Measurements from ENCODE around the gene FAM47B. TPM values are rescaled to one million over a fixed set of nuclear protein-coding genes. Genes with fewer than 3 reads are reported as not detected.

Gene FAM47B
- not detected for polyA plus RNA-seq (2012; ENCODE audit: insufficient read length, low read depth)

DNA sequence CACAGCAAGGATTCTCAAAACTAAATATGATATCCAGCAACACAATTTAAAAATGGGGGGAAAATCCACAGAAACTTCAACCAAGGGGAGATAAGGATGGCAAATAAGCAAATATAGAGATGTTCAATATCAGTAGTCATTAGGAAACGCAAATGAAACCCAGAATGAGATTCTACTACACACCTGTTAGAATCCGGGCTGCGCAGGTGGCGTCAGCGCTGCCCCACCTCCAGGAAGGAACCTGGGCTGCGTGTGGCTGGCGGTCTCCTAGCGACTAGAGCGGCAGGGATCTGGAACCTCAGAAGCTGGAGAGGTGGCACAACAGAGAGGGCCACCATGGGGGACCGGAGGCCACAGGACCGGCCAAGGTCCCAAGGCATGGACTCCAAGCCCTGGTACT lies at the start of gene FAM47B:
FAM47B (plus strand) TSS at position 301 of the 400 bp plus-strand sequence; CDS start at position 337, 36 bp downstream.
- TF ChIP-seq POLR2AphosphoS5 (IDR thresholded peaks at IDR 0.05; ENCODE audit: low read depth, low read length): no peak

DNA sequence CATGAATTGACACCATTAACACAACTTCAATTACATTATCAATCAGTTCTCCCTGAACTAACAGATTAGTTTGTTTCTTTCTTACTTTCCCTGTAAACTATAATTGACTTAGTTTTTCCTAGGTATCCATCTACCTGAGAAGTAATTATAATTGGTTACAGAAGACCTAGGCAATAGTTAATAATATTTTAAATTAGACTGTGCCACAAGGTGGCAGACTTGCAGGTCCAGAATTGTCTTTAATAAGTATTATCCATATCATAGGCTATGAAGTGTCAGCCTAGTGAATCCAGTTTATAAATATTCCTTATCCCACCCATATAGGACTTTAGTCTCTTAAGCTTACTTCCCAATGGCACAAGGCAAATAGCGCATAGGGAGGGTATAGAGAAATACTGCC lies 48.9 kb upstream of the FAM47B start:
- TF ChIP-seq FOXP2 (optimal IDR thresholded peaks at IDR 0.05; ENCODE audit: borderline replicate concordance, extremely low read depth, extremely low read length, insufficient read depth) (no peak), SIN3A (IDR thresholded peaks at IDR 0.05; ENCODE audit: borderline replicate concordance, insufficient read depth, low read length) (no peak), TAF1 (IDR thresholded peaks at IDR 0.05; ENCODE audit: borderline replicate concordance, insufficient read depth, low read length) (no peak)

DNA sequence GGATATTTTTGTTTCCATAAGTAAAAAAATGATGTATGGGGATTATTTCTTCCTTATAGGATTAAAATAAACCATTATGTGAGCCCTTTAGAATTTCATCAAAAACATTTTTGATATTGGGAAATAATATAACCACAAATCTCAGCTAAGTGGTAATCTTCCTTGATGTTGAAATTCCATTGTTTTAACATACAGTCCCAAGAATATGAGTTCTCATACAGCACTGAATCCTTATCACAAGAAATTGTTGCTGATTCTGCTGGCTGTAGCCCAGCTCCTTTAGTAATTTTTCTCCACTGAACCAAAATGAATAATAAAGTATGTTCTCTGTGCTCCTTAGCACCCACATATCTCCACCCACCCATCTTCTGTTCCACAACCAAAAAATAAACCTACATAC lies 41.9 kb upstream of the FAM47B start:
- TF ChIP-seq, protein P1, sequence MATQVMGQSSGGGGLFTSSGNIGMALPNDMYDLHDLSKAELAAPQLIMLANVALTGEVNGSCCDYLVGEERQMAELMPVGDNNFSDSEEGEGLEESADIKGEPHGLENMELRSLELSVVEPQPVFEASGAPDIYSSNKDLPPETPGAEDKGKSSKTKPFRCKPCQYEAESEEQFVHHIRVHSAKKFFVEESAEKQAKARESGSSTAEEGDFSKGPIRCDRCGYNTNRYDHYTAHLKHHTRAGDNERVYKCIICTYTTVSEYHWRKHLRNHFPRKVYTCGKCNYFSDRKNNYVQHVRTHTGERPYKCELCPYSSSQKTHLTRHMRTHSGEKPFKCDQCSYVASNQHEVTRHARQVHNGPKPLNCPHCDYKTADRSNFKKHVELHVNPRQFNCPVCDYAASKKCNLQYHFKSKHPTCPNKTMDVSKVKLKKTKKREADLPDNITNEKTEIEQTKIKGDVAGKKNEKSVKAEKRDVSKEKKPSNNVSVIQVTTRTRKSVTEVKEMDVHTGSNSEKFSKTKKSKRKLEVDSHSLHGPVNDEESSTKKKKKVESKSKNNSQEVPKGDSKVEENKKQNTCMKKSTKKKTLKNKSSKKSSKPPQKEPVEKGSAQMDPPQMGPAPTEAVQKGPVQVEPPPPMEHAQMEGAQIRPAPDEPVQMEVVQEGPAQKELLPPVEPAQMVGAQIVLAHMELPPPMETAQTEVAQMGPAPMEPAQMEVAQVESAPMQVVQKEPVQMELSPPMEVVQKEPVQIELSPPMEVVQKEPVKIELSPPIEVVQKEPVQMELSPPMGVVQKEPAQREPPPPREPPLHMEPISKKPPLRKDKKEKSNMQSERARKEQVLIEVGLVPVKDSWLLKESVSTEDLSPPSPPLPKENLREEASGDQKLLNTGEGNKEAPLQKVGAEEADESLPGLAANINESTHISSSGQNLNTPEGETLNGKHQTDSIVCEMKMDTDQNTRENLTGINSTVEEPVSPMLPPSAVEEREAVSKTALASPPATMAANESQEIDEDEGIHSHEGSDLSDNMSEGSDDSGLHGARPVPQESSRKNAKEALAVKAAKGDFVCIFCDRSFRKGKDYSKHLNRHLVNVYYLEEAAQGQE (IDR thresholded peaks at IDR 0.05; ENCODE audit: insufficient read depth in 1 of 2, low read depth in 2 of 2, low read length in 2 of 2): no peak

DNA sequence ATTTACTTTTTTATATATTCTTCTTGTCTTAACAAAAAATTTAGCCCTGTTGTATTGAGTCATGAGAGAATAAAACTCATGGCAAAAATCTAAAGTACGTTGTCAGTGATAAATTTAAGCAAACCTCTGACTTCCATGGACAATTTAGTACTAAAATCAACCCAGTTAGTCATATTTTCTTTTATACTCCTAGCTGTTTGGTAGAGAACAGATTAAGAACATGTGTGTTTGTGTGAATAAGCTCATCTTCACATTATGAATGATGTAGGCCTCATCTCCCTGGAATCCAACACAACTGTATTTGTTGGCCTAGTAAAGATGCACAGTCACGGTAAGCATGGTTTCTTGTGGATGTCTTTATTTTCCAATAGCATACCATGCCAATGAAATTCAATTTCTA lies 40.8 kb upstream of the FAM47B start:
- no peak for TF ChIP-seq SIN3A (IDR thresholded peaks at IDR 0.05; ENCODE audit: borderline replicate concordance, insufficient read depth, low read length)
- TF ChIP-seq POLR2AphosphoS5 (IDR thresholded peaks at IDR 0.05; ENCODE audit: low read depth, low read length): no peak
- TF ChIP-seq TAF1 (IDR thresholded peaks at IDR 0.05; ENCODE audit: borderline replicate concordance, insufficient read depth, low read length): no peak
- TF ChIP-seq FOXP2 (optimal IDR thresholded peaks at IDR 0.05; ENCODE audit: borderline replicate concordance, extremely low read depth, extremely low read length, insufficient read depth): no peak
- TF ChIP-seq, protein P1 (IDR thresholded peaks at IDR 0.05; ENCODE audit: insufficient read depth in 1 of 2, low read depth in 2 of 2, low read length in 2 of 2): no peak

DNA sequence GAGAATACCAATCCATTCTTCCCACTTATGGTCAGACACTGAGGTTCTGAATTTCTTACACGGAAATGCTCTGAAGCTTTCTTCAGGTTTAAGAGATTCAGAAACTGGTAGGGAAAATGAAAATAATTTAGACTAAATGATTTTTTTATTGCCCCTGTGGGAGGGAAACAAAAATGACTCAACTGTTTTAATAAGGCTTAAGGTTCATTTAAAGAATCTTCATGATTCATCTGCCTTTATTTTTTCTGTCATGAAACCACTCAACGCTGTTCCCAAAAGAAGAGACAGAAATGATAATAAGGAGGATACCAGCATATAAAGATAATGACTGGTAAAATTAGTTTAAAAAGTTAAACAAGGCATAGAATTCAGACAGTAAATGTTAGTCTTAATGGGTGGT lies 39.3 kb upstream of the FAM47B start:
- TF ChIP-seq, protein P1 (IDR thresholded peaks at IDR 0.05; ENCODE audit: insufficient read depth in 1 of 2, low read depth in 2 of 2, low read length in 2 of 2): no peak
- TF ChIP-seq TAF1 (IDR thresholded peaks at IDR 0.05; ENCODE audit: borderline replicate concordance, insufficient read depth, low read length) (no peak), POLR2AphosphoS5 (IDR thresholded peaks at IDR 0.05; ENCODE audit: low read depth, low read length) (no peak), SIN3A (IDR thresholded peaks at IDR 0.05; ENCODE audit: borderline replicate concordance, insufficient read depth, low read length) (no peak), FOXP2 (optimal IDR thresholded peaks at IDR 0.05; ENCODE audit: borderline replicate concordance, extremely low read depth, extremely low read length, insufficient read depth) (no peak)

DNA sequence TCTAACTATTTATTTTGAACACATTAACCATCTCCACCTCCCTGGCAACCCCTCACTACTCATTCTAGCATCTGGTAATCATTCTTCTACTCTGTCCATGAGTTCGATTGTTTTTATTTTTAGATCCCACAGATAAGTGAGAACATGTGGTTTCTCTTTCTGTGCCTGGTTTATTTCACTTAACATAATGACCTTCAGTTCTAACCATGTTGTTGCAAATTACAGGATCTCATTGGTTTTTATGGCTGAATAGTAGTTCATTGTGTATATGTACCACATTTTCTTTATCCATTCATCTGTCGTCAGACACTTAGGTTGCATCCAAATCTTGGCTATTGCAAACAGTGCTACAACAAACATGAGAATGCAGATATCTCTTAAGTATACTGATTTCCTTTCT lies 33.4 kb upstream of the FAM47B start:
- TF ChIP-seq TAF1 (IDR thresholded peaks at IDR 0.05; ENCODE audit: borderline replicate concordance, insufficient read depth, low read length) (no peak), FOXP2 (optimal IDR thresholded peaks at IDR 0.05; ENCODE audit: borderline replicate concordance, extremely low read depth, extremely low read length, insufficient read depth) (no peak), SIN3A (IDR thresholded peaks at IDR 0.05; ENCODE audit: borderline replicate concordance, insufficient read depth, low read length) (no peak), POLR2AphosphoS5 (IDR thresholded peaks at IDR 0.05; ENCODE audit: low read depth, low read length) (no peak)
- TF ChIP-seq, protein P1 (IDR thresholded peaks at IDR 0.05; ENCODE audit: insufficient read depth in 1 of 2, low read depth in 2 of 2, low read length in 2 of 2): no peak
